Liver (tissue), 3 donors: ENCODE results near the gene NLRC5.
"Not testable (repeated sequence)": the region's sequence is repeated elsewhere in the genome, so short reads cannot be mapped to it uniquely, and the experiment has no call there.

Source experiments
- CTCF ChIP-seq: fragments of 150-350 bp; IDR thresholded peaks from 2 replicates; pipeline ENCODE4 v1.5.1; 2017; ENCODE audit warnings: improper control_type of control experiment, low read depth, low read length; ENCODE audit not compliant: missing input control
- RAD21 ChIP-seq, 2 donors: IDR thresholded peaks; 2 replicates each; pipeline ENCODE4 v1.6.1; 2016; ENCODE audit warnings: antibody characterized with exemption in 2 of 2, mild to moderate bottlenecking in 2 of 2
- SP1 ChIP-seq: IDR thresholded peaks from 2 replicates; pipeline ENCODE4 v1.6.1; 2018; ENCODE audit warnings: antibody characterized with exemption, mild to moderate bottlenecking
- TAF1 ChIP-seq: conservative IDR thresholded peaks from 2 replicates; pipeline ENCODE4 v1.6.1; 2016; ENCODE audit warnings: antibody characterized with exemption, mild to moderate bottlenecking
- YY1 ChIP-seq: IDR thresholded peaks from 2 replicates; pipeline ENCODE4 v1.6.1; 2016; ENCODE audit warnings: antibody characterized with exemption, mild to moderate bottlenecking
- TF ChIP-seq, protein P1 (sequence below): IDR thresholded peaks from 2 replicates; pipeline ENCODE4 v1.6.1; 2016; ENCODE audit warnings: antibody characterized with exemption, mild to moderate bottlenecking
- donor health status: healthy.
- donor health status: healthy.

GRCh38 chr16:56992431-56992830 lies 3.1 kb downstream of the NLRC5 start:
- not testable (repeated sequence) for TF ChIP-seq RAD21 (IDR thresholded peaks at IDR 0.05); CTCF; SP1; YY1; TAF1
- TF ChIP-seq, protein P1, sequence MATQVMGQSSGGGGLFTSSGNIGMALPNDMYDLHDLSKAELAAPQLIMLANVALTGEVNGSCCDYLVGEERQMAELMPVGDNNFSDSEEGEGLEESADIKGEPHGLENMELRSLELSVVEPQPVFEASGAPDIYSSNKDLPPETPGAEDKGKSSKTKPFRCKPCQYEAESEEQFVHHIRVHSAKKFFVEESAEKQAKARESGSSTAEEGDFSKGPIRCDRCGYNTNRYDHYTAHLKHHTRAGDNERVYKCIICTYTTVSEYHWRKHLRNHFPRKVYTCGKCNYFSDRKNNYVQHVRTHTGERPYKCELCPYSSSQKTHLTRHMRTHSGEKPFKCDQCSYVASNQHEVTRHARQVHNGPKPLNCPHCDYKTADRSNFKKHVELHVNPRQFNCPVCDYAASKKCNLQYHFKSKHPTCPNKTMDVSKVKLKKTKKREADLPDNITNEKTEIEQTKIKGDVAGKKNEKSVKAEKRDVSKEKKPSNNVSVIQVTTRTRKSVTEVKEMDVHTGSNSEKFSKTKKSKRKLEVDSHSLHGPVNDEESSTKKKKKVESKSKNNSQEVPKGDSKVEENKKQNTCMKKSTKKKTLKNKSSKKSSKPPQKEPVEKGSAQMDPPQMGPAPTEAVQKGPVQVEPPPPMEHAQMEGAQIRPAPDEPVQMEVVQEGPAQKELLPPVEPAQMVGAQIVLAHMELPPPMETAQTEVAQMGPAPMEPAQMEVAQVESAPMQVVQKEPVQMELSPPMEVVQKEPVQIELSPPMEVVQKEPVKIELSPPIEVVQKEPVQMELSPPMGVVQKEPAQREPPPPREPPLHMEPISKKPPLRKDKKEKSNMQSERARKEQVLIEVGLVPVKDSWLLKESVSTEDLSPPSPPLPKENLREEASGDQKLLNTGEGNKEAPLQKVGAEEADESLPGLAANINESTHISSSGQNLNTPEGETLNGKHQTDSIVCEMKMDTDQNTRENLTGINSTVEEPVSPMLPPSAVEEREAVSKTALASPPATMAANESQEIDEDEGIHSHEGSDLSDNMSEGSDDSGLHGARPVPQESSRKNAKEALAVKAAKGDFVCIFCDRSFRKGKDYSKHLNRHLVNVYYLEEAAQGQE, result not testable (repeated sequence)
